Osteoblast (primary cell): ENCODE results near the gene LHX4. TPM values are rescaled to one million over a fixed set of nuclear protein-coding genes. Genes with fewer than 3 reads are reported as not detected.

Source experiments
- DNase-seq: peaks from one replicate; pipeline ENCODE4 v3.0.0; 2011; ENCODE audit warnings: low spot score, mixed read lengths; ENCODE audit not compliant: insufficient read length; ENCODE audit errors: missing footprints
- H2AFZ ChIP-seq: 2 replicates; pipeline ENCODE4 v1.6.0; 2011; ENCODE audit warnings: mild to moderate bottlenecking, low read length
- H3K27ac ChIP-seq: 2 replicates; pipeline ENCODE4 v1.5.1; 2011; ENCODE audit warnings: mild to moderate bottlenecking, low read depth, low read length, moderate library complexity
- H3K27me3 ChIP-seq: 2 replicates; pipeline ENCODE4 v1.6.0; 2012; ENCODE audit warnings: mild to moderate bottlenecking, control low read depth, inconsistent platforms, low read length, moderate library complexity; ENCODE audit not compliant: insufficient read depth
- H3K36me3 ChIP-seq: 2 replicates; pipeline ENCODE4 v1.5.1; 2011; ENCODE audit warnings: mild to moderate bottlenecking, low read length, control low read depth, moderate library complexity; ENCODE audit not compliant: insufficient read depth
- H3K4me1 ChIP-seq: 2 replicates; pipeline ENCODE4 v1.5.1; 2011; ENCODE audit warnings: mild to moderate bottlenecking, low read length, control low read depth, moderate library complexity; ENCODE audit not compliant: insufficient read depth
- H3K4me2 ChIP-seq: 2 replicates; pipeline ENCODE4 v1.6.0; 2011; ENCODE audit warnings: mild to moderate bottlenecking, low read length; ENCODE audit not compliant: insufficient read depth
- H3K4me3 ChIP-seq: fragments of 200-600 bp; sonication (generic); 3 replicates; pipeline ENCODE4 v1.5.1; 2012; ENCODE audit warnings: mild to moderate bottlenecking, low read length, inconsistent platforms; ENCODE audit not compliant: insufficient read depth
- H3K79me2 ChIP-seq: 2 replicates; pipeline ENCODE4 v1.6.0; 2012; ENCODE audit warnings: mild to moderate bottlenecking, low read length, control low read depth, inconsistent platforms; ENCODE audit not compliant: insufficient read depth
- H3K9me3 ChIP-seq: 2 replicates; pipeline ENCODE4 v1.5.1; 2011; ENCODE audit warnings: low read depth, low read length, control low read depth
- H4K20me1 ChIP-seq: 2 replicates; pipeline ENCODE4 v1.6.0; 2012; ENCODE audit warnings: mild to moderate bottlenecking, low read length, control low read depth; ENCODE audit not compliant: insufficient read depth
- total RNA-seq: library from RNA; depleted of rRNA; stranded (reverse); fragments of >200 nt; gene quantifications from 2 replicates; pipeline ENCODE4 v1.2.3, GENCODE V29; 2012
- TF ChIP-seq, protein P1 (sequence below): IDR thresholded peaks from 2 replicates; pipeline ENCODE4 v1.5.1; 2011; ENCODE audit warnings: mild to moderate bottlenecking, low read depth, low read length, moderate library complexity; ENCODE audit errors: extremely low read depth

Gene LHX4
- total RNA-seq, 1 donor, result not detected

- Histone ChIP-seq H3K4me1 (no peaks in the 10 kb centered on the region), H3K4me3 (no peak overlapping the region), H4K20me1 (no peaks in the 10 kb centered on the region), H3K9me3 (no peaks in the 10 kb centered on the region), H3K36me3 (no peaks in the 10 kb centered on the region), H3K79me2 (no peaks in the 10 kb centered on the region), H3K4me2 (no peak overlapping the region), H3K27ac (no peak overlapping the region), H3K27me3 (peaks cover 29% of the 10 kb centered on the region), H2AFZ (no peak overlapping the region)
- no peak for DNase-seq
- TF ChIP-seq, protein P1, sequence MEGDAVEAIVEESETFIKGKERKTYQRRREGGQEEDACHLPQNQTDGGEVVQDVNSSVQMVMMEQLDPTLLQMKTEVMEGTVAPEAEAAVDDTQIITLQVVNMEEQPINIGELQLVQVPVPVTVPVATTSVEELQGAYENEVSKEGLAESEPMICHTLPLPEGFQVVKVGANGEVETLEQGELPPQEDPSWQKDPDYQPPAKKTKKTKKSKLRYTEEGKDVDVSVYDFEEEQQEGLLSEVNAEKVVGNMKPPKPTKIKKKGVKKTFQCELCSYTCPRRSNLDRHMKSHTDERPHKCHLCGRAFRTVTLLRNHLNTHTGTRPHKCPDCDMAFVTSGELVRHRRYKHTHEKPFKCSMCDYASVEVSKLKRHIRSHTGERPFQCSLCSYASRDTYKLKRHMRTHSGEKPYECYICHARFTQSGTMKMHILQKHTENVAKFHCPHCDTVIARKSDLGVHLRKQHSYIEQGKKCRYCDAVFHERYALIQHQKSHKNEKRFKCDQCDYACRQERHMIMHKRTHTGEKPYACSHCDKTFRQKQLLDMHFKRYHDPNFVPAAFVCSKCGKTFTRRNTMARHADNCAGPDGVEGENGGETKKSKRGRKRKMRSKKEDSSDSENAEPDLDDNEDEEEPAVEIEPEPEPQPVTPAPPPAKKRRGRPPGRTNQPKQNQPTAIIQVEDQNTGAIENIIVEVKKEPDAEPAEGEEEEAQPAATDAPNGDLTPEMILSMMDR, result no peak
Observed at GRCh38 chr1:180265871-180266270, 35.8 kb downstream of the LHX4 start.

GRCh38 chr1:180266275-180267210 is 36.5 kb downstream of the LHX4 start:
- no peak overlapping the region for H3K4me3 ChIP-seq
- peaks cover 24% of the 10 kb centered on the region for H3K27me3 ChIP-seq
- H3K36me3 ChIP-seq, result no peaks in the 10 kb centered on the region
- TF ChIP-seq, protein P1, result no peak
- H3K4me1 ChIP-seq, result no peaks in the 10 kb centered on the region
- H2AFZ ChIP-seq, result no peak overlapping the region
- H3K79me2 ChIP-seq, result no peaks in the 10 kb centered on the region
- peak; percentile 43 for DNase-seq
- H4K20me1 ChIP-seq, result no peaks in the 10 kb centered on the region
- H3K27ac ChIP-seq, result no peak overlapping the region
- no peaks in the 10 kb centered on the region for H3K9me3 ChIP-seq
- H3K4me2 ChIP-seq, result no peak overlapping the region

- H4K20me1 ChIP-seq, result no peaks in the 10 kb centered on the region
- no peak overlapping the region for H3K4me2 ChIP-seq
- no peaks in the 10 kb centered on the region for H3K79me2 ChIP-seq
Observed at GRCh38 chr1:180267211-180267561, 37.1 kb downstream of the LHX4 start.

More at GRCh38 chr1:180267211-180267561, 37.1 kb downstream of the LHX4 start:
- TF ChIP-seq, protein P1, result no peak
- H2AFZ ChIP-seq, result no peak overlapping the region
- no peaks in the 10 kb centered on the region for H3K4me1 ChIP-seq
- H3K4me3 ChIP-seq, result no peak overlapping the region
- peak; percentile 63 for DNase-seq
- peaks cover 19% of the 10 kb centered on the region for H3K27me3 ChIP-seq
- no peaks in the 10 kb centered on the region for H3K36me3 ChIP-seq
- no peak overlapping the region for H3K27ac ChIP-seq
- H3K9me3 ChIP-seq, result no peaks in the 10 kb centered on the region
